ENCODE measurements around the gene SMIM22. TPM values are rescaled to one million over a fixed set of nuclear protein-coding genes. Genes with fewer than 3 reads are reported as not detected.
"Not testable (repeated sequence)": the region's sequence is repeated elsewhere in the genome, so short reads cannot be mapped to it uniquely, and the experiment has no call there.

The SMIM22 gene
- total RNA-seq, 1 donor: not detected

- no peak for DNase-seq (ENCODE audit: low read depth)
- TF ChIP-seq, protein P1, sequence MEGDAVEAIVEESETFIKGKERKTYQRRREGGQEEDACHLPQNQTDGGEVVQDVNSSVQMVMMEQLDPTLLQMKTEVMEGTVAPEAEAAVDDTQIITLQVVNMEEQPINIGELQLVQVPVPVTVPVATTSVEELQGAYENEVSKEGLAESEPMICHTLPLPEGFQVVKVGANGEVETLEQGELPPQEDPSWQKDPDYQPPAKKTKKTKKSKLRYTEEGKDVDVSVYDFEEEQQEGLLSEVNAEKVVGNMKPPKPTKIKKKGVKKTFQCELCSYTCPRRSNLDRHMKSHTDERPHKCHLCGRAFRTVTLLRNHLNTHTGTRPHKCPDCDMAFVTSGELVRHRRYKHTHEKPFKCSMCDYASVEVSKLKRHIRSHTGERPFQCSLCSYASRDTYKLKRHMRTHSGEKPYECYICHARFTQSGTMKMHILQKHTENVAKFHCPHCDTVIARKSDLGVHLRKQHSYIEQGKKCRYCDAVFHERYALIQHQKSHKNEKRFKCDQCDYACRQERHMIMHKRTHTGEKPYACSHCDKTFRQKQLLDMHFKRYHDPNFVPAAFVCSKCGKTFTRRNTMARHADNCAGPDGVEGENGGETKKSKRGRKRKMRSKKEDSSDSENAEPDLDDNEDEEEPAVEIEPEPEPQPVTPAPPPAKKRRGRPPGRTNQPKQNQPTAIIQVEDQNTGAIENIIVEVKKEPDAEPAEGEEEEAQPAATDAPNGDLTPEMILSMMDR (IDR thresholded peaks at IDR 0.05; ENCODE audit: insufficient read depth, low read length): no peak
- no peak overlapping the region for H3K4me3 ChIP-seq (ENCODE audit: low read depth, low read length)
Observed at GRCh38 chr16:4780235-4780634, 14.9 kb upstream of the SMIM22 start.

DNA sequence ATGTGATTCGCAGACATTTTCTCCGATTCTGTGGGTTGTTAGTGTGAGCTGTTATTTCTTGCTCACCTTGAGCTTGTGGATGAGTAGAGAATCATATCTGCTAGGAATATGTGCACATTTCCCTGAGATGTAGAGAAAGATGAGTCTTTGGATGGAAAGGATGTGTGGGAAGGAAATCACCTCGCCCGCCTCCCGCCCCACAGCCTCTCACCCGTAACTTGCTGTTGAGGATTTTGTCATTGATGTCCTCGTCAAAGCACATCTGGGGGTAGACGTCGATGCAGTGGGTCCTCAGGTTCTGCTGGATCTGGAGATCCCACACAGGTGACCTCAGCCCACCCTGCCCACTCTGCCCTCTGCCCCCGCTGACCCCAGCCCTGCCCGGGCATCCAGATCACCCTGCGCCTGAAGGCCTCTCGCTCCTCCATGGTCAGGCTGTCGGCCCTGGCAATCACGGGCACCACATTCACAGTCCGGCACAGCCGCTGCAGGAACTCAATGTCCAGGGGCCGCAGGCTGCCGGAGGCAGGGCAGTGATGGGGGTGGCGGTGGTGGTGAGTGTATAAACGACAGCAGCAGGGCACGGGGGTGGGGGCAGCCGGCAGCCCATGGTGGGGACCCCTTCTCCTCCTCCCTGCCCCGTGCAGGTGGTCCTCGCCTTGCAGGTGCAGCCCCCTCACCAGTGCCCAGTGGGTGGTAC lies 11.8 kb upstream of the SMIM22 start:
- no peak overlapping the region for H3K4me3 ChIP-seq (ENCODE audit: low read depth, low read length)
- DNase-seq (ENCODE audit: low read depth): no peak
- TF ChIP-seq, protein P1 (IDR thresholded peaks at IDR 0.05; ENCODE audit: insufficient read depth, low read length): no peak

DNA sequence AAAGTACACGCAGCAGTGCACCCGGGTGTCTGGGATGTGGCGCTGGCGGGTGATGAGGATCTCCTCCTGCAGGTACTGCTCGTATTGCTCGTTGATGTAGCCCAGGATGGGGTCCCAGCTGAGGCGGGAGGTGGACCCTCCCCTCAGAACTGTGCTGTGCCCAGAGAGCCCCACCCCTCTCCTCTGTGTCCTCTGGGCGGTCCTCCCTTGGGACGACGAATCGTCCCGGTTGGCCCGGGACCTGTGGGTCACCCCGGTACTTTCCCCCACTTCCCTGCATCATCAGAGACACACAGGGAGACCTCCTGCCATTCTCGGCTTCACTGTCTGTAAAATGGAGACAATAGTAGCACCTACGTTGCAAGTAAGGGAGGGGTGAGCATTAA lies 11.2 kb upstream of the SMIM22 start:
- no peak overlapping the region for H3K4me3 ChIP-seq (ENCODE audit: low read depth, low read length)
- TF ChIP-seq, protein P1 (IDR thresholded peaks at IDR 0.05; ENCODE audit: insufficient read depth, low read length): no peak
- DNase-seq (ENCODE audit: low read depth): no peak

GRCh38 chr16:4784444-4784987 lies 10.7 kb upstream of the SMIM22 start:
- not testable (repeated sequence) for H3K4me3 ChIP-seq (ENCODE audit: low read depth, low read length); DNase-seq (ENCODE audit: low read depth)

DNA sequence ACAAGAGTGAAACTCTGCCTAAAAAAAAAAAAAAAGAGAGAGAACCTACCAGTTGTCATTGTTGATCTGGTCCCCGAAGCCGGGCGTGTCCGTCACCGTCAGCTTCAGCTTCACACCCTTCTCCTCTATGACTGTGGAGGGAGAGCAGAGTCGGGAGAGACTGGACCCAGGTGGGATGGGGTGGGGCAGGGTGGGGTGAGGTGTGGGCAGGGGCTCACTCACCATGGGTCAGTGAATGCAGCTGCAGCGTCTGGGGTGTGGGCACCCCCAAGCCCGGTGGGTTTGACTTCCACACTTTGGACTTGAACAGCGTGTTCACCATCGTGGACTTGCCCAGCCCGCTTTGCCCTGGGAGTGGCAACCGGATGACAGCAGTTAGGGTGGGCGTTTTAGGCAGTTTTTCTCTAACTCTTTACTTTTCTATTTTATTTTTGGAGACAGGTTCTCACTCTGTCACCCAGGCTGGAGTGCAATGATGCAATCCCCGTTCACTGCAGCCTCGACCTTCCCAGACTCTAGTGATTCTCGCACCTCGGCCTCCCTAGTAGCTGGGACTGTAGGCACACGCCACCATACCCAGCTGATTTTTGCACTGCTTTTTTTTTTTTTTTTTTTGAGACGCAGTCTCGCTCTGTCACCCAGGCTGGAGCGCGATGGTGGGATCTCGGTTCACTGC lies 9.3 kb upstream of the SMIM22 start:
- no peak for DNase-seq (ENCODE audit: low read depth)
- TF ChIP-seq, protein P1 (IDR thresholded peaks at IDR 0.05; ENCODE audit: insufficient read depth, low read length): no peak
- H3K4me3 ChIP-seq (ENCODE audit: low read depth, low read length): no peak overlapping the region

GRCh38 chr16:4787068-4787467 lies 8.1 kb upstream of the SMIM22 start:
- DNase-seq (ENCODE audit: low read depth): no peak
- TF ChIP-seq, protein P1 (IDR thresholded peaks at IDR 0.05; ENCODE audit: insufficient read depth, low read length): no peak
- H3K4me3 ChIP-seq (ENCODE audit: low read depth, low read length): no peak overlapping the region

DNA sequence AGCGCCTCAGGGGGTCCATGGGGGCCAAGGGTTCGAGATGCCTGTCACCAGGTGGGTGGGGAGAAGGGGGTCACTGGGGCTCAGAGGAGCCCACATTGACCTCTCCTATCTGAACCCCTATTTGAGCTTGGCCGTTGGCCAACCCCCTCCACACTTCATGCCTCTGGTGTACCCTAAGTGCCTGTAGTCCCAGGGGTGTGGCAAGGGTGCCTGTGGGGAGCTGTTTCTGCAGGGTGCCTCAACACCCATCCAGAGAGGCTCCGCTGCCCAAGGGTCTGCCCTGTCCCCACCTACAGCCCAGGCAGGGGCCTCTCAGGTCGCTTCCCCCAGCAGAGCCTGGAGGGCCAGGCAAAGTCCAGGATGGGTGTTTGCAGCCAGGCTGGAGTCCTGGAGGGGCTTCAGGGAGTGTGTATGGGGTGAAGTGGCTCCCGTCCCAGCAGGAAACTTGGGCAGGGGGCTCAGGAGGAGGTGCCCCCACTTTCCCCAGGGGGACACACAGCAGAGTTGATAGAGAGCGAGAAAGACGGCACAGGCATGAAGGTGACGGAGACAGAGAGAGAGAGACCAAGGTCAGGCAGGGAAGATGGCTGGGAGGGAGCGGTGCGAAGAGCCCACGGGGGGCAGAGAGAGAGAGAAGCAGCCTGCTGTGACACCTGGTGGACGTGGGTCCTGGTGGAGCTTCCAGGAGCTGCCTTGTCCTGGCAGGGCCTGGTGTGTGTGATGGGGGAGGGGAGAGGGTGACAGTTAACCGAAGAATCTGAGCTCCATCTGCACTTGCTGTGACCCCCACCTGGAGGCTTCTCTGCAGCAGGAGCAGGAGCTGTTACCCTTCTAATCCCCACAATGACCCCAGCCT lies 7.3 kb upstream of the SMIM22 start, which contains the start of gene SEPTIN12:
Gene SEPTIN12, minus strand, starts transcription at position 719 of the 856 bp plus-strand sequence. Its CDS starts 700 bp downstream, at position 19.
- TF ChIP-seq, protein P1 (IDR thresholded peaks at IDR 0.05; ENCODE audit: insufficient read depth, low read length): no peak
- H3K4me3 ChIP-seq (ENCODE audit: low read depth, low read length): no peak within 1 kb of the TSS
- no peak for DNase-seq (ENCODE audit: low read depth)

All from fibroblast of the aortic adventitia (primary cell).